NCI-H82 treated with DMSO at 0.1 percent for 48 hours (cell line): ENCODE data around the gene KRTAP4-12.
"Not testable (repeated sequence)": the region's sequence is repeated elsewhere in the genome, so short reads cannot be mapped to it uniquely, and the experiment has no call there.

Experiments used
- DNase-seq: peaks from one replicate; lab custom pipeline; 2025; ENCODE audit not compliant: unreplicated experiment; lab: John Stamatoyannopoulos, UW

KRTAP4-12 gene

DNA sequence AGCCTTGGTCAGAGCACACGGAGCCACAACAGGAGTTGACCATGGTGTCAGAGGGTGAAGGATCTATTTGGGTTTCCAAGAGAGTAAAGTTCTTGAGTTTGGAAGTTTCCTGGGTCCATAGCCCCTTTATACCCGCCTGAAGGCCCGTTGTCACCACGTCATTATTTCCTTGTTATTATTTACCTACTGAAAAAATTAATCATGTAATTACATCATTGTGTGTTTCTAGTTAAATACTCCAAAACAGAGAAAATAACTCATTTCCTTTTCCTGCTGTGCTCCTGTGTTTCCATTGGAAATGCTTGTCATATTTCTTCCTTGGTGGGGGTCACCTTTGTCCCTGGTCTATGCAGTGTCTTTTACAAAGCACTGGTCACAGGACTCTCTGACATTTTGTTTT is 25.9 kb downstream of the KRTAP4-12 start, which contains the start of gene KRTAP4-8:
Gene KRTAP4-8, minus strand, starts transcription at position 101 of the 400 bp plus-strand sequence. Its CDS starts 58 bp downstream, at position 43.
- no peak for DNase-seq

DNA sequence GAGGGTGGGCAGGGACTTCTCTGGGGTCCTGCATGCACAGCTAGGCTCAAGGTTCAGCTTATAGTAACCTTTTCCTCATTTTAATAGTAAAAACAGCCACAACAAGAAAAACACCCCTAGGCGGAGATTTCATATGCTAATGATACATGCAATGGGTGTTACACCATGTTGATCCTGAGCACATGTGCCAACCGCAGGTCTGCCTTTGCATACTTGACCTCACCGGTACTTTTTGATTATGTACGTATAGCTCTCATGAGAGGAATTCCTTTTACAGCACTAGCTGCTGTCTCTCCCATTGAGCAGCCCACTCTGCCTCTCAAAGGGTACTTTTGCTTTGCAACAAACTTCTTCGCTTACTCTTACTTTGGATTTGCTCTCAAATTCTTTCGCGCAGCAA is 27.9 kb downstream of the KRTAP4-12 start:
- DNase-seq: no peak

DNA sequence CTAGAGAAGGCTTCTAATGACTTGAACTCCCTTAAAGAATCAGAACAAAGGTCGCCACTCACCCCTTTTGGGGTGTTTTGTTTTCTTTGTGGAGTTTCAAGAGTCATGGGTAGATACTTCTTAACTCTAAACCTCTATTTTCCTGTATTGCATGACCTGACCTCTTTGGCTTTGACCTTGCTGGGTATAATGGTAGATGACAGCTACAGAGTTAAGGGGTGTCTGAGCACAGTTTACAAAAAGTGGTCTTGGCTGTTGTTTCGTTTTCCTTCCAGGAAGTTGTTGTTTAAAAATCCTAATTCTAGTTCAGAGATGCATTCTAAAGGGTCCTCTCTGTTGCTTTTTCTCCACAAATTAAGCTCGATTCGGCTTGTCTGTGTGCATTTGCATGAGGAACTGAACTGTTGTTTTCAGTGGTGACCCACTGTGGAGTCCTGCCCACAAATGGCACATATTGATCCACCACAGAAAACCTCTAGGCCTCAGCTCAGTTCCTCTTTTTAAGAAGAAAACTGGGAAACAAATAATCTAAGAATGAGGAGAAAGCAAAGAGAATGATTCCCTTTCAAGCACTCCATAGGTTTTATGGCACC is 35.1 kb downstream of the KRTAP4-12 start:
- DNase-seq: not testable (repeated sequence)

DNA sequence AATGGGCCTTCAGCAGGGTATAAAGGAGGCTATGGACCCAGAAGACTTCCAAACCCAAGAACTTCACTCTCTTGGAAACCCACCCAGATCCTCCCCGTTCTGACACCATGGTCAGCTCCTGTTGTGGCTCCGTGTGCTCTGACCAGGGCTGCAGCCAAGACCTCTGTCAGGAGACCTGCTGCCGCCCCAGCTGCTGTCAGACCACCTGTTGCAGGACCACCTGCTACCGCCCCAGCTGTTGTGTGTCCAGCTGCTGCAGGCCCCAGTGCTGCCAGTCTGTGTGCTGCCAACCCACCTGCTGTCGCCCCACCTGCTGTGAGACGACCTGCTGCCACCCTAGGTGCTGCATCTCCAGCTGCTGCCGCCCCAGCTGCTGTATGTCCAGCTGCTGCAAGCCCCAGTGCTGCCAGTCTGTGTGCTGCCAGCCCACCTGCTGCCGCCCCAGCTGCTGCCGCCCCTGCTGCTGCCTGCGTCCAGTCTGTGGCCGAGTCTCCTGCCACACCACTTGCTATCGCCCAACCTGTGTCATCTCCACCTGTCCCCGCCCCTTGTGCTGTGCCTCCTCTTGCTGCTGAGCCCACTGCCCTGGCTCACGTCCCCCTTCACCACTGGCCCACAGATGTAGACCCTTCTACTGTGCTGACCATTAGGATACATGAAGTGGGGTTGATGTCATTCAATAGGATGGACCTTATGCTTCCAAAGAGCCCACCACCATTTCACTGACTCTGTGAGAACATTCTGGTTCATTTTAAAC is 39.7 kb downstream of the KRTAP4-12 start, which contains the start of gene KRTAP4-7:
Gene KRTAP4-7, plus strand, starts transcription at position 51 of the 757 bp plus-strand sequence. Its CDS starts 57 bp downstream, at position 108.
- DNase-seq: not testable (repeated sequence)

DNA sequence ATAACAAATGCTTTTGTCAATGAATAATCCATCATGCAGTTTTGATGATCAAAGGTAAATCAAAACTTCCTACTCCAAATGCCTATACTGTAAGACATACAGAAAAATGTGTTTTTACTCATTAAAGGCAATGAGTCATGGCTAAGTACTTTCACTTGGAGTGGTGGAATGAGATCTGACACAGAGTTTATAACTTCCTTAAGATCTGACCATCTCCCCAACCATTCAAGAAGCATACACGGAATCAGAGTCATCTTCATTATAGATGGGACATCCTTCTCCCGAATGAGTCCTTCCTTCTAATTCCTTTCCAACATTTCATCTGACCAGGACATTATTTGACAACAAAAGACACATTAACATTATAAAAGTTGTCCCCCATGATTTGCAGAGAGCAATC is 40.6 kb downstream of the KRTAP4-12 start:
- not testable (repeated sequence) for DNase-seq

DNA sequence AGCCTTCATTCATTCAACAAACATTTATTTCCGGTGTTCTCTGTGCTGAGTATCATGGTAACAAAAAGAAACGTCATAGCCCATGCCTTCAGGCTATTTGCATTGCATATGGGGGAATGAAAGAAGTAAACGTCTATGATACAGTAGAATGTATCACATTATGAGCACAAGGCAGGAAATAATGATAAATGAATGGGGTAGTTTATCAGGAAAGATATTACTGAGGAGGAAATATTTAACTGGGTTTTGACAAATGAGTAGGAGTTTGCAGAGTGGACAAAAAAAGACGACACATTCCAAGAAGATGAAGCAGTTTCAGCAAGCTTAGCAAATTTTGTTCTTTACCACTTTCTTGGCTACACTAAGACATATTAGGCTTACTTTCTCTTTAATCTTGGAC is 41.4 kb downstream of the KRTAP4-12 start:
- DNase-seq: no peak

DNA sequence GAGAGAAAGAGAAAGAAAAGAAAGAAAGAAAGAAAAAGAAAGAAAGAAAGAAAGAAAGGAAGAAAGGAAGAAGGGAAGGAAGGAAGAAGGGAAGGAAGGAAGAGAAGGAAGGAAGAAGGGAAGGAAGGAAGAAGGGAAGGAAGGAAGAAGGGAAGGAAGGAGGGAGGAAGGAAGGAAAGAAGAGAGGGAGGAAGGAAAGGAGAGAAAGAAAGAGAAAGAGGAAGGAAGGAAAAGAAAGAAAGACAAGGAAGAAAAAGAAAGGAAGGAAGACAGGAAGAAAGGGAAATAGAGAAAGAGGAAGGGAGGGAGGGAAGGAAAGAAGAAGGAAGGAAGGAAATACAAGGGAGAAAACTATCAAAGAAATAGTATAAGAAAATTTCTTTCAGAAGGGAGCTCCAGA is 47.2 kb downstream of the KRTAP4-12 start:
- DNase-seq: no peak

DNA sequence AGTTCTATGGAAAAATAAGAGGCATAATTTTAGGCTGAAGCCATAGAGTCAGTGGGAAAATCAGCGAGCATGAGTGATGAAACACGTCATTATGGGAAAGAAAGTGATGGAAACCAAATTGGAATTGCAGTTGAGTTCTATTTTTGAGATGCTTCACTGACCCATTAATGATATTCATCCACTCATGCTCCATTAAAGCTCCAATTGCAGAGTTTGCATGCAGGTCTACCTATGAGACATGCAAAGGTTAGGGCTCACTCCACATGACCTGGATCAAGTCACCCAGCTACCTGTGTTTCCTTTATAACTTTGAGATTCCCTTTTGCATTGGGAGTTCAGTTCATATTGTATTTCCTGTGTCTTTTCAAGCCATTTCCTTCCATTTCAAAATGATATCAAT is 50.3 kb downstream of the KRTAP4-12 start:
- no peak for DNase-seq
